ENCODE results near the gene SRSF3.

Gene SRSF3

GRCh38 chr6:36633915-36634314 lies 39.8 kb downstream of the SRSF3 start:
- no peak overlapping the region for H3K4me3 ChIP-seq (ENCODE audit: low read length)
- no peak for TF ChIP-seq ZNF274 (IDR thresholded peaks at IDR 0.05; ENCODE audit: low read depth, low read length)

GRCh38 chr6:36634317-36635108 lies 40.4 kb downstream of the SRSF3 start:
- TF ChIP-seq ZNF274 (IDR thresholded peaks at IDR 0.05; ENCODE audit: low read depth, low read length): no peak
- no peak overlapping the region for H3K4me3 ChIP-seq (ENCODE audit: low read length)

GRCh38 chr6:36636283-36636682 lies 42.1 kb downstream of the SRSF3 start:
- no peak overlapping the region for H3K4me3 ChIP-seq (ENCODE audit: low read length)
- no peak for TF ChIP-seq ZNF274 (IDR thresholded peaks at IDR 0.05; ENCODE audit: low read depth, low read length)

GRCh38 chr6:36636687-36637418 lies 42.7 kb downstream of the SRSF3 start:
- no peak for TF ChIP-seq ZNF274 (IDR thresholded peaks at IDR 0.05; ENCODE audit: low read depth, low read length)
- no peak overlapping the region for H3K4me3 ChIP-seq (ENCODE audit: low read length)

- TF ChIP-seq ZNF274 (IDR thresholded peaks at IDR 0.05; ENCODE audit: low read depth, low read length): no peak
- no peak overlapping the region for H3K4me3 ChIP-seq (ENCODE audit: low read length)
Measured at GRCh38 chr6:36638579-36638978, 44.4 kb downstream of the SRSF3 start.

- TF ChIP-seq ZNF274 (IDR thresholded peaks at IDR 0.05; ENCODE audit: low read depth, low read length): no peak
- no peak overlapping the region for H3K4me3 ChIP-seq (ENCODE audit: low read length)
Measured at GRCh38 chr6:36639171-36639808, 45.1 kb downstream of the SRSF3 start.

GRCh38 chr6:36641543-36641942 lies 47.4 kb downstream of the SRSF3 start:
- no peak overlapping the region for H3K4me3 ChIP-seq (ENCODE audit: low read length)
- TF ChIP-seq ZNF274 (IDR thresholded peaks at IDR 0.05; ENCODE audit: low read depth, low read length): no peak

- no peak overlapping the region for H3K4me3 ChIP-seq (ENCODE audit: low read length)
- TF ChIP-seq ZNF274 (IDR thresholded peaks at IDR 0.05; ENCODE audit: low read depth, low read length): no peak
Measured at GRCh38 chr6:36642913-36643817, 49.0 kb downstream of the SRSF3 start.

GRCh38 chr6:36643977-36644376 lies 49.8 kb downstream of the SRSF3 start:
- TF ChIP-seq ZNF274 (IDR thresholded peaks at IDR 0.05; ENCODE audit: low read depth, low read length): no peak
- no peak overlapping the region for H3K4me3 ChIP-seq (ENCODE audit: low read length)

- H3K4me3 ChIP-seq (ENCODE audit: low read length): no peak overlapping the region
Measured at GRCh38 chr6:36649086-36649485, 54.9 kb downstream of the SRSF3 start.

GRCh38 chr6:36649701-36650484 lies 55.7 kb downstream of the SRSF3 start:
- no peak for TF ChIP-seq ZNF274 (IDR thresholded peaks at IDR 0.05; ENCODE audit: low read depth, low read length)

More at GRCh38 chr6:36649086-36649485, 54.9 kb downstream of the SRSF3 start:
- no peak for TF ChIP-seq ZNF274 (IDR thresholded peaks at IDR 0.05; ENCODE audit: low read depth, low read length)

GRCh38 chr6:36650848-36651478 lies 56.8 kb downstream of the SRSF3 start:
- no peak overlapping the region; the same call in 1 of the 2 replicates for H3K4me3 ChIP-seq (ENCODE audit: low read length)
- no peak for TF ChIP-seq ZNF274 (IDR thresholded peaks at IDR 0.05; ENCODE audit: low read depth, low read length)

More at GRCh38 chr6:36649701-36650484, 55.7 kb downstream of the SRSF3 start:
- no peak overlapping the region for H3K4me3 ChIP-seq (ENCODE audit: low read length)

Data from GM08714 (cell line).